Endothelial cell of umbilical vein (primary cell): ENCODE data around the gene MFSD6L. TPM values are rescaled to one million over a fixed set of nuclear protein-coding genes. Genes with fewer than 3 reads are reported as not detected.

Source experiments
- BruUV-seq: library from RNA; stranded (reverse); fragments of 400-500 nt; replicated peaks from 2 replicates; lab custom pipeline; 2021; lab: Mats Ljungman, UMichigan
- CTCF ChIA-PET: fragments of 300-600, 350-600 bp; sonication (Branson Sonifier 250); formaldehyde crosslinking; loops from one replicate; lab custom pipeline; 2021; ENCODE audit warnings: antibody characterized with exemption, inconsistent platforms; lab: Charles Lee
- POLR2A ChIA-PET: fragments of 300-600, 350-600 bp; sonication (Branson Sonifier 250); formaldehyde crosslinking; loops from one replicate; lab custom pipeline; 2021; ENCODE audit warnings: antibody characterized with exemption, inconsistent platforms; lab: Charles Lee
- DNase-seq: peaks from one replicate; pipeline ENCODE4 v3.0.0-alpha.2; 2011; ENCODE audit warnings: low read depth, low spot score
- FAIRE-seq: peaks from 2 replicates; lab custom pipeline; 2011; peaks lifted over from hg19 to GRCh38; lab: Jason Lieb, UNC
- H2AFZ ChIP-seq: 2 replicates; pipeline ENCODE4 v1.6.0; 2012; ENCODE audit warnings: low read depth, low read length, control low read depth, inconsistent platforms
- H3K27ac ChIP-seq: 2 replicates; pipeline ENCODE4 v1.5.1; 2011; ENCODE audit warnings: low read depth, mild to moderate bottlenecking, control low read depth, low read length, moderate library complexity; ENCODE audit not compliant: insufficient read depth
- H3K27me3 ChIP-seq, 2 experiments: 2 replicates each; pipeline versions ENCODE4 v1.6.0 to v1.6.1; 2011; ENCODE audit warnings: low read length in 2 of 2, mixed read lengths in 1 of 2; ENCODE audit not compliant: control insufficient read depth in 2 of 2, insufficient read depth in 2 of 2
- H3K36me3 ChIP-seq, 2 experiments: 2 replicates in 1 of 2; 3 replicates in 1 of 2; pipeline ENCODE4 v1.5.1; 2011; ENCODE audit warnings: low read length in 2 of 2, mild to moderate bottlenecking in 1 of 2, moderate library complexity in 1 of 2; ENCODE audit not compliant: control insufficient read depth in 2 of 2, insufficient read depth in 2 of 2; ENCODE audit errors: extremely low read depth in 1 of 2
- H3K4me1 ChIP-seq: 3 replicates; pipeline ENCODE4 v1.5.1; 2011; ENCODE audit warnings: mild to moderate bottlenecking, low read length; ENCODE audit not compliant: control insufficient read depth, insufficient read depth; ENCODE audit errors: extremely low read depth
- H3K4me2 ChIP-seq: 2 replicates; pipeline ENCODE4 v1.6.1; 2011; ENCODE audit warnings: low read length, control low read depth, mixed read lengths; ENCODE audit not compliant: insufficient read depth
- H3K4me3 ChIP-seq, 3 experiments: fragments of 200-600 bp in 1 of 3; sonication (generic), shearing (Covaris generic) in 1 of 3; replicated peaks in 1 of 3; 2 replicates each; pipeline ENCODE4 v1.5.1; 2011 to 2016; ENCODE audit warnings: control low read depth in 3 of 3, low read length in 3 of 3, mild to moderate bottlenecking in 2 of 3, inconsistent platforms in 1 of 3, low read depth in 1 of 3, moderate library complexity in 1 of 3; ENCODE audit not compliant: insufficient read depth in 1 of 3
- H3K79me2 ChIP-seq: 2 replicates; pipeline ENCODE4 v1.6.0; 2012; ENCODE audit warnings: low read length, inconsistent platforms; ENCODE audit not compliant: control insufficient read depth, insufficient read depth
- H3K9ac ChIP-seq: replicated peaks from 2 replicates; pipeline ENCODE3; 2011; ENCODE audit warnings: low read length, control low read depth; ENCODE audit not compliant: insufficient read depth; ENCODE audit errors: extremely low read depth
- H3K9me1 ChIP-seq: replicated peaks from 3 replicates; pipeline ENCODE4 v1.6.0; 2011; ENCODE audit warnings: mild to moderate bottlenecking, low read length; ENCODE audit not compliant: control insufficient read depth, insufficient read depth; ENCODE audit errors: extremely low read depth
- H3K9me3 ChIP-seq: replicated peaks from 2 replicates; pipeline ENCODE4 v1.5.1; 2012; ENCODE audit warnings: low read length, inconsistent platforms; ENCODE audit not compliant: control insufficient read depth, insufficient read depth
- H4K20me1 ChIP-seq: replicated peaks from 2 replicates; pipeline ENCODE3; 2011; ENCODE audit warnings: mild to moderate bottlenecking, low read length; ENCODE audit not compliant: control insufficient read depth, insufficient read depth; ENCODE audit errors: extremely low read depth
- EZH2 ChIP-seq: IDR thresholded peaks from 2 replicates; pipeline ENCODE4 v1.6.1; 2012; ENCODE audit warnings: borderline replicate concordance, low read depth, mild to moderate bottlenecking, moderate library complexity, low read length, inconsistent platforms; ENCODE audit not compliant: severe bottlenecking
- FOS ChIP-seq: IDR thresholded peaks from 2 replicates; pipeline ENCODE4 v1.6.1; 2011; ENCODE audit warnings: mild to moderate bottlenecking, low read length, moderate library complexity, borderline replicate concordance; ENCODE audit not compliant: insufficient read depth
- GATA2 ChIP-seq: IDR thresholded peaks from 2 replicates; pipeline ENCODE4 v1.7.0; 2011; ENCODE audit warnings: low read depth, mild to moderate bottlenecking, moderate library complexity, mixed read lengths, low read length; ENCODE audit not compliant: insufficient read length, insufficient read depth
- MYC ChIP-seq: IDR thresholded peaks from one replicate; pipeline ENCODE4 v1.6.1; 2011; ENCODE audit warnings: mild to moderate bottlenecking, low read depth, low read length
- POLR2A ChIP-seq: IDR thresholded peaks from 2 replicates; pipeline ENCODE4 v1.6.1; 2012; ENCODE audit warnings: low read depth, mild to moderate bottlenecking, control low read depth, low read length
- POLR2AphosphoS5 ChIP-seq: IDR thresholded peaks from 2 replicates; pipeline ENCODE4 v1.6.1; 2012; ENCODE audit warnings: low read depth, mild to moderate bottlenecking, control low read depth, low read length, moderate library complexity; ENCODE audit not compliant: insufficient read depth
- dilution Hi-C: fragments of 300-500 bp; cut with MboI; formaldehyde crosslinking; loops from one replicate; pipeline ENCODE4 v1.15.0; 2019; ENCODE audit warnings: low sequenced_read_pairs; ENCODE audit not compliant: extremely low pct_ligation_motif_present
- intact Hi-C: fragments of 100-400 bp; cut with micrococcal nuclease; formaldehyde crosslinking; loops from one replicate; pipeline ENCODE4 v1.10.0; 2022
- polyA plus RNA-seq, 4 experiments: library from polyadenylated mRNA; depleted of rRNA in 3 of 4; stranded (reverse) in 3 of 4; unstranded in 1 of 4; fragments of >200 nt; gene quantifications; 2 replicates each; pipeline versions ENCODE4 v1.2.1 to v1.2.3, GENCODE V29; 2011 to 2012; ENCODE audit warnings: missing spikeins in 1 of 4
- total RNA-seq: library from RNA; stranded (reverse); gene quantifications from 2 replicates; pipeline ENCODE4 v1.2.3, GENCODE V29; 2021
- TF ChIP-seq, protein P1 (sequence below): IDR thresholded peaks from 2 replicates; pipeline ENCODE4 v1.6.1; 2011; ENCODE audit not compliant: insufficient read depth, insufficient read length
- TF ChIP-seq, protein P2 (sequence below), 2 donors: IDR thresholded peaks; 1 replicate in 1 of 2; 2 replicates in 1 of 2; pipeline ENCODE4 v1.5.1; 2011; ENCODE audit warnings: low read length in 2 of 2, mild to moderate bottlenecking in 2 of 2, moderate library complexity in 2 of 2, control low read depth in 1 of 2, inconsistent platforms in 1 of 2, low read depth in 1 of 2; ENCODE audit not compliant: insufficient read depth in 1 of 2; ENCODE audit errors: extremely low read depth in 1 of 2

The MFSD6L gene
- total and polyA plus RNA-seq, 2 donors (not counting 3 experiments of a cell fraction or from before 2014, with no cell fraction given), result not detected

DNA sequence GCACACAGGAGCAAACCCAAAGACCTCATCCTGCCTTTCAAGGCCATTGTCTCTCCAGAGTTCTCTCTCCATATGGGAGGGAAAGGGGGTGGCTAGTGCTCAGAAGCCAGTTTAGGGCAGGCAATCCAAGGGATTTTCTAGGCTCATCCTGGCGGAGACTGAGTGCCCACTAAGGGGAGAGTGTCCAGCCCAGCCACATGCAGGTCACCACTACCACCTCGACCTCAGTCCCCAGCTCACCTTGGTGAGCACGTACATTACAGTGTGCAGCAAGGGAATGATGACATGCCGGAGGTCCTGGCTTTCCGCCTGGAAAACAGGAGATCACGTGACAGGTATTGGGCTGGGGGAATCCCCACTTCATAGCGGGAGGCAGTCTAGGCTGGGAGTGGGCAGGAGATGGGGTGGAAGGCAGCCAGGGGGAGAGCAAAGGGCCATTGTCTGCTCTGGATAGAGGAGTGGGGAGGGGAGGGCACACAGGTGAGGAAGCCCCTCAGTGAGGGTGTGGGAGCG lies 38.5 kb upstream of the MFSD6L start:
- TF ChIP-seq MYC, result no peak
- TF ChIP-seq FOS, result no peak
- TF ChIP-seq POLR2AphosphoS5, result no peak
- TF ChIP-seq, protein P1, sequence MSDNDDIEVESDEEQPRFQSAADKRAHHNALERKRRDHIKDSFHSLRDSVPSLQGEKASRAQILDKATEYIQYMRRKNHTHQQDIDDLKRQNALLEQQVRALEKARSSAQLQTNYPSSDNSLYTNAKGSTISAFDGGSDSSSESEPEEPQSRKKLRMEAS, result no peak
- TF ChIP-seq EZH2, result no peak
- no peak for TF ChIP-seq GATA2
- TF ChIP-seq, protein P2, sequence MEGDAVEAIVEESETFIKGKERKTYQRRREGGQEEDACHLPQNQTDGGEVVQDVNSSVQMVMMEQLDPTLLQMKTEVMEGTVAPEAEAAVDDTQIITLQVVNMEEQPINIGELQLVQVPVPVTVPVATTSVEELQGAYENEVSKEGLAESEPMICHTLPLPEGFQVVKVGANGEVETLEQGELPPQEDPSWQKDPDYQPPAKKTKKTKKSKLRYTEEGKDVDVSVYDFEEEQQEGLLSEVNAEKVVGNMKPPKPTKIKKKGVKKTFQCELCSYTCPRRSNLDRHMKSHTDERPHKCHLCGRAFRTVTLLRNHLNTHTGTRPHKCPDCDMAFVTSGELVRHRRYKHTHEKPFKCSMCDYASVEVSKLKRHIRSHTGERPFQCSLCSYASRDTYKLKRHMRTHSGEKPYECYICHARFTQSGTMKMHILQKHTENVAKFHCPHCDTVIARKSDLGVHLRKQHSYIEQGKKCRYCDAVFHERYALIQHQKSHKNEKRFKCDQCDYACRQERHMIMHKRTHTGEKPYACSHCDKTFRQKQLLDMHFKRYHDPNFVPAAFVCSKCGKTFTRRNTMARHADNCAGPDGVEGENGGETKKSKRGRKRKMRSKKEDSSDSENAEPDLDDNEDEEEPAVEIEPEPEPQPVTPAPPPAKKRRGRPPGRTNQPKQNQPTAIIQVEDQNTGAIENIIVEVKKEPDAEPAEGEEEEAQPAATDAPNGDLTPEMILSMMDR (IDR thresholded peaks at IDR 0.05; ENCODE audit: extremely low read depth in 1 of 2, insufficient read depth in 1 of 2, low read depth in 1 of 2, low read length in 2 of 2), result no peak
- no peak for TF ChIP-seq POLR2A
- dilution Hi-C loops, result no loop called here
- intact Hi-C loops, result no loop called here
- no peaks in the 10 kb centered on the region for H3K27me3 ChIP-seq
- no peaks in the 10 kb centered on the region for H3K79me2 ChIP-seq
- H4K20me1 ChIP-seq, result no peaks in the 10 kb centered on the region
- H3K9ac ChIP-seq, result no peak overlapping the region
- POLR2A ChIA-PET, result no interaction called here
- CTCF ChIA-PET, result no interaction called here
- DNase-seq (no peak), FAIRE-seq (no peak)
- H2AFZ ChIP-seq, result no peak overlapping the region
- H3K4me2 ChIP-seq, result no peak overlapping the region
- no peaks in the 10 kb centered on the region for H3K9me1 ChIP-seq
- H3K27ac ChIP-seq, result no peak overlapping the region
- H3K9me3 ChIP-seq, result no peaks in the 10 kb centered on the region
- H3K4me1 ChIP-seq, result no peaks in the 10 kb centered on the region
- H3K36me3 ChIP-seq, result no peaks in the 10 kb centered on the region
- BruUV-seq, result no TSS peak
- H3K4me3 ChIP-seq, result no peak overlapping the region
